NCI-H1092 treated with DMSO at 0.1 percent for 48 hours (cell line): Measurements from ENCODE around the gene PAX7.

Experiments used
- DNase-seq: peaks from one replicate; lab custom pipeline; 2025; lab: John Stamatoyannopoulos, UW

The PAX7 gene

GRCh38 chr1:18703041-18703621 is 72.5 kb downstream of the PAX7 start:
- DNase-seq, result no peak

- no peak for DNase-seq
Observed at GRCh38 chr1:18705811-18706210, 75.2 kb downstream of the PAX7 start.

GRCh38 chr1:18707696-18708257 is 77.1 kb downstream of the PAX7 start:
- no peak for DNase-seq

GRCh38 chr1:18710002-18710401 is 79.4 kb downstream of the PAX7 start:
- no peak for DNase-seq

GRCh38 chr1:18711003-18711402 is 80.4 kb downstream of the PAX7 start:
- no peak for DNase-seq

GRCh38 chr1:18711536-18712251 is 81.0 kb downstream of the PAX7 start:
- no peak for DNase-seq

GRCh38 chr1:18712252-18712600 is 81.6 kb downstream of the PAX7 start:
- DNase-seq, result no peak

GRCh38 chr1:18714404-18715175 is 83.9 kb downstream of the PAX7 start:
- DNase-seq, result no peak

- no peak for DNase-seq
Observed at GRCh38 chr1:18716112-18716784, 85.6 kb downstream of the PAX7 start.

GRCh38 chr1:18716785-18717678 is 86.4 kb downstream of the PAX7 start:
- DNase-seq, result no peak

GRCh38 chr1:18719786-18720451 is 89.3 kb downstream of the PAX7 start:
- no peak for DNase-seq

- no peak for DNase-seq
Observed at GRCh38 chr1:18721041-18721440, 90.4 kb downstream of the PAX7 start.

- no peak for DNase-seq
Observed at GRCh38 chr1:18721776-18722175, 91.1 kb downstream of the PAX7 start.

GRCh38 chr1:18722270-18722669 is 91.6 kb downstream of the PAX7 start:
- no peak for DNase-seq

GRCh38 chr1:18723206-18723605 is 92.6 kb downstream of the PAX7 start:
- DNase-seq, result no peak

GRCh38 chr1:18723701-18724411 is 93.2 kb downstream of the PAX7 start:
- DNase-seq, result no peak

- DNase-seq, result no peak
Observed at GRCh38 chr1:18724801-18725200, 94.2 kb downstream of the PAX7 start.

GRCh38 chr1:18725231-18725895 is 94.7 kb downstream of the PAX7 start:
- no peak for DNase-seq

- no peak for DNase-seq
Observed at GRCh38 chr1:18726368-18726767, 95.7 kb downstream of the PAX7 start.

- no peak for DNase-seq
Observed at GRCh38 chr1:18727956-18728355, 97.3 kb downstream of the PAX7 start.
